ENCODE measurements around the gene MXRA8.

The MXRA8 gene

DNA sequence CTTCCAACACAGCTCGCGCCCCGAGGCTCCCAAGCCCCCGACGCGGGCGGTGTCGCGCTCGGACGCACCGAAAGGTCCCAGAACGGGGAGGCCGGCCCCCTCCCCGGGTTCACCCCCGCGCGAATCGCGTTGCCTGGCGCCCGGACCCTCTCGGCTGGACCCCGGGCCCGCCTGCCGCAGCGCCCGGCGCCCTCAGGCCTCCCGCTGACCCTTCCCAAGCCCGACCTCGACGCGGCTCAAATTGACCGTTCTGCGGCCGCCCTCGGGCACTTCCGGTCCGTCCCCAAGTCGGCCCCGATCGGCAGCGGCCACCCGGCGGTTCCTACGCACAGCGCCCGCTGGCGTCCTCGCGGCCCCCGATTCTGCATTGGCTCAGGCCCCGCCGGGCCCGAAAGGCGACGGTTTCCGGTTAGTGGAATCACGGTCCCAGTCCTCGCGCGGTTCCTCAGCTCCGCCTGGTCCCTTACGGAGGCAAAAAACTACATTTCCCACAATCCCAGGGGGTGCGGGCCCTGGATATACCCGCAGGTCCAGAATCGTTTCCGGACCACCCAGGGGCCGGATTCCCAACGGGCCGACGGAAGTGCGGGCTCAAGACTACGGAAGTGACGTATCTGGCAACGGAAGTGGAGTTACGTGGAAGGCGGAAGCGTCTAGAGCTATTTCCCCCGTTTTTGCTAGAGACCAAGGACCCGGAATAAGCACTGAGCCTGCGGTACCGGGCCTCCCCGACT is 16.7 kb upstream of the MXRA8 start, which contains the start of gene AURKAIP1:
AURKAIP1 (minus strand) TSS at position 279 of the 734 bp plus-strand sequence. CDS start 451 bp downstream, outside the sequence.
- no peak for TF ChIP-seq ZFX (IDR thresholded peaks at IDR 0.05; ENCODE audit: borderline replicate concordance)
- peak; percentile 34 for TF ChIP-seq CTCF (IDR thresholded peaks at IDR 0.05)
- H3K27ac ChIP-seq = peak within 1 kb of the TSS; percentile 84

DNA sequence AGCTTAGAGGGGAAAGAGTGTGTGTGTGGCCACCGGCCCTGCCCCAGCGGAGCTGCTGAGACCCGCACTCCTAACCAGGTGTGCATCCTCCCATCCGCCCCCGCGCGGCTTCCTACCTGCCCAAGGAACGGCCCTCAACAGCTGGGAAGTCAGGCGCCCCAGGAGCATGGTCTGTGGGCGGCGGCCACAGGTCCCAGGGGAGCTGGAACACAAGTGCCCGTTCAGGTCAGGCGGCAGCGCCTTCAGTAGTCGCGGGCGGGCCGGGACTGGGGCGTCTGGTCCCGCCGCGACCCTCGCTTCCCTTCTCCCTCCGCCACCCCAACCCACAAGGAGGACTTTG is 16.2 kb upstream of the MXRA8 start:
- H3K27ac ChIP-seq = peak overlapping the region; percentile 84
- TF ChIP-seq ZFX (IDR thresholded peaks at IDR 0.05; ENCODE audit: borderline replicate concordance) = no peak
- no peak for TF ChIP-seq CTCF (IDR thresholded peaks at IDR 0.05)

GRCh38 chr1:1373815-1374588 is 15.6 kb upstream of the MXRA8 start:
- H3K27ac ChIP-seq = peak overlapping the region; percentile 84
- TF ChIP-seq ZFX (IDR thresholded peaks at IDR 0.05; ENCODE audit: borderline replicate concordance) (no peak), CTCF (IDR thresholded peaks at IDR 0.05) (no peak)

DNA sequence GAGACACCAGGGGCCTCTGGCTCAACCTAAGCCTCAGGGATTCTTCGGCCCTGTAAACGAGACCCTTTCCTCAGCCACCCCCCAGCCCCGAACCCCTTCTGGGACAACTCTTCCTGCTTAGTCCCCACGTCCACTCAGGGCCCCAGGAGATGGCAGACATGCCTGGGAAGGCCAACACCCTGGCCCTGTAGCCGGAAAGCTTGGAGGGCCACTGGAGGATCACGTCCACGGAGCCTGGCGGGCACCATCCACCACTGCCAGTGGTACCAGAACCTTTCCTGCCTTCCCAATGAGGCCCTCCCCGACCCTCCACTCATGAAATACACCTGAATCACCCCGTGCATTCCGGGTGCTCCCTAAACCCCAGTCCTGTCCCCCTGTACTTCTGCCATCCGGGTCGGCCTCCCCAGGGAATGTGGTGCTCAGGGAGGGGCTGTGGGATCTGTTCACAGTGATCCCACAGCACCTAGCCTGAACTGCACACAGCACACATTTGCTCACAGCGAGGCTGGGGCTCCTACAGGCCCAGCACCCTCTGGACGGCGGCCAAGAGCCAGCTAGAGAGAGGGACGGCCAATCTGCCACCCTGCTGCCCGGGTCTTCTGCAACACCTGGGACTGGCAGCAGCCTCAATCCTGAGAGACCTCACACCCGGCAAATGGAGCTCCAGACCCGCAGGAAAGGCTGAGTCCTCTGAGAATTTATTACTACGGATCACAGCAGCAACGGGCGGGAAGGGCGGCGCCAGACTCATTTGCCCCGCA is 14.9 kb upstream of the MXRA8 start:
- TF ChIP-seq ZFX (IDR thresholded peaks at IDR 0.05; ENCODE audit: borderline replicate concordance) = no peak
- no peak for TF ChIP-seq CTCF (IDR thresholded peaks at IDR 0.05)
- 0 out of 2 replicates have a peak overlapping the region, but pooled peaks have one; percentile 84 for H3K27ac ChIP-seq

- TF ChIP-seq ZFX (IDR thresholded peaks at IDR 0.05; ENCODE audit: borderline replicate concordance) (no peak), CTCF (IDR thresholded peaks at IDR 0.05) (peak; percentile 97)
- H3K27ac ChIP-seq = no peak overlapping the region
Measured at GRCh38 chr1:1371746-1372711, 13.7 kb upstream of the MXRA8 start.

DNA sequence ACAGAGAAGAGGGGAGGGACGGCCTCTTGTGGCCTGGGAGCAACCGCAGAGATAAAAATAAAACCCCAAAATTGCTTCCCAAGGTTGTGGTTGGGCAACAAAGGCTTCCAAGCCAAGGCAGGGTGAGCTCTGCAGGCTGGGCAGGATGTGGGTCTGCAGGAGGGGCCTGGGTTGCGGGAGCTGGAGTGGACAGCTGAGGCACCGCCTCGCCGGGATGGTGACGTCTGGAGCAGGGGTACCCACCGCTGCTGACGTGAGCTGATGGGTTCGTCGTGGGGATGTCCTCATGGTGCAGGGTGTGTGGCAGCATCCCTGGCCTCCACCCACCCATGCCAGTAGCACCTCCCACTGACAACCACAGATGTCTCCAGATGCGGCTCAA is 13.0 kb upstream of the MXRA8 start:
- H3K27ac ChIP-seq = no peak overlapping the region
- no peak for TF ChIP-seq CTCF (IDR thresholded peaks at IDR 0.05)
- no peak for TF ChIP-seq ZFX (IDR thresholded peaks at IDR 0.05; ENCODE audit: borderline replicate concordance)
